CD4-positive, alpha-beta T cell treated with Interleukin-6 for 4 hours (primary cell): ENCODE data around the gene TLE1.

Source experiments
- DNase-seq: peaks from one replicate; pipeline ENCODE4 v3.0.0-alpha.2; 2020; ENCODE audit warnings: mixed read lengths

TLE1 gene

GRCh38 chr9:81573415-81574321, 115.7 kb downstream of the TLE1 start:
- no peak for DNase-seq

GRCh38 chr9:81570083-81570482, 119.3 kb downstream of the TLE1 start:
- DNase-seq, result no peak

- DNase-seq, result no peak
Observed at GRCh38 chr9:81566074-81566698, 123.2 kb downstream of the TLE1 start.

- no peak for DNase-seq
Observed at GRCh38 chr9:81565609-81566008, 123.7 kb downstream of the TLE1 start.

- no peak for DNase-seq
Observed at GRCh38 chr9:81565144-81565543, 124.2 kb downstream of the TLE1 start.

- no peak for DNase-seq
Observed at GRCh38 chr9:81564632-81565031, 124.7 kb downstream of the TLE1 start.

GRCh38 chr9:81563739-81564138, 125.6 kb downstream of the TLE1 start:
- no peak for DNase-seq

- no peak for DNase-seq
Observed at GRCh38 chr9:81563020-81563407, 126.3 kb downstream of the TLE1 start.

- DNase-seq, result no peak
Observed at GRCh38 chr9:81562231-81563019, 126.9 kb downstream of the TLE1 start.

- no peak for DNase-seq
Observed at GRCh38 chr9:81560851-81561732, 128.3 kb downstream of the TLE1 start.

- no peak for DNase-seq
Observed at GRCh38 chr9:81559709-81560108, 129.6 kb downstream of the TLE1 start.

- no peak for DNase-seq
Observed at GRCh38 chr9:81559197-81559596, 130.2 kb downstream of the TLE1 start.

GRCh38 chr9:81558091-81558830, 131.1 kb downstream of the TLE1 start:
- DNase-seq, result no peak

GRCh38 chr9:81557452-81558090, 131.8 kb downstream of the TLE1 start:
- DNase-seq, result no peak

GRCh38 chr9:81556923-81557322, 132.4 kb downstream of the TLE1 start:
- no peak for DNase-seq

- DNase-seq, result no peak
Observed at GRCh38 chr9:81552581-81552991, 136.8 kb downstream of the TLE1 start.

GRCh38 chr9:81550207-81550583, 139.2 kb downstream of the TLE1 start:
- no peak for DNase-seq

GRCh38 chr9:81549500-81550206, 139.7 kb downstream of the TLE1 start:
- DNase-seq, result no peak

- DNase-seq, result no peak
Observed at GRCh38 chr9:81548911-81549310, 140.4 kb downstream of the TLE1 start.

GRCh38 chr9:81546489-81546888, 142.9 kb downstream of the TLE1 start:
- no peak for DNase-seq

GRCh38 chr9:81543695-81544094, 145.7 kb downstream of the TLE1 start:
- DNase-seq, result no peak
